ENCODE data around the gene CNTN5.

CNTN5 gene

GRCh38 chr11:99592266-99592665, 571.5 kb downstream of the CNTN5 start:
- DNase-seq (ENCODE audit: low read depth in 4 of 4, low spot score in 1 of 4): no peak

GRCh38 chr11:99593197-99593596, 572.4 kb downstream of the CNTN5 start:
- DNase-seq (ENCODE audit: low read depth in 4 of 4, low spot score in 1 of 4): no peak

- no peak for DNase-seq (ENCODE audit: low read depth in 4 of 4, low spot score in 1 of 4)
Measured at GRCh38 chr11:99601179-99601578, 580.4 kb downstream of the CNTN5 start.

GRCh38 chr11:99614352-99614751, 593.6 kb downstream of the CNTN5 start:
- DNase-seq (ENCODE audit: low read depth in 4 of 4, low spot score in 1 of 4): no peak

GRCh38 chr11:99630629-99631028, 609.9 kb downstream of the CNTN5 start:
- no peak for DNase-seq (ENCODE audit: low read depth in 4 of 4, low spot score in 1 of 4)

- no peak for DNase-seq (ENCODE audit: low read depth in 4 of 4, low spot score in 1 of 4)
Measured at GRCh38 chr11:99631618-99632017, 610.9 kb downstream of the CNTN5 start.

GRCh38 chr11:99632969-99633368, 612.2 kb downstream of the CNTN5 start:
- no peak for DNase-seq (ENCODE audit: low read depth in 4 of 4, low spot score in 1 of 4)

- DNase-seq (ENCODE audit: low read depth in 4 of 4, low spot score in 1 of 4): no peak
Measured at GRCh38 chr11:99634581-99634980, 613.8 kb downstream of the CNTN5 start.

GRCh38 chr11:99638073-99638553, 617.4 kb downstream of the CNTN5 start:
- no peak for DNase-seq (ENCODE audit: low read depth in 4 of 4, low spot score in 1 of 4)

GRCh38 chr11:99640671-99641070, 619.9 kb downstream of the CNTN5 start:
- DNase-seq (ENCODE audit: low read depth in 4 of 4, low spot score in 1 of 4): no peak

- no peak for DNase-seq (ENCODE audit: low read depth in 4 of 4, low spot score in 1 of 4)
Measured at GRCh38 chr11:99645934-99646333, 625.2 kb downstream of the CNTN5 start.

- DNase-seq (ENCODE audit: low read depth in 4 of 4, low spot score in 1 of 4): no peak
Measured at GRCh38 chr11:99670067-99670676, 649.4 kb downstream of the CNTN5 start.

GRCh38 chr11:99671808-99672409, 651.2 kb downstream of the CNTN5 start:
- no peak for DNase-seq (ENCODE audit: low read depth in 4 of 4, low spot score in 1 of 4)

- no peak for DNase-seq (ENCODE audit: low read depth in 4 of 4, low spot score in 1 of 4)
Measured at GRCh38 chr11:99676292-99676691, 655.5 kb downstream of the CNTN5 start.

- no peak for DNase-seq (ENCODE audit: low read depth in 4 of 4, low spot score in 1 of 4)
Measured at GRCh38 chr11:99682171-99682570, 661.4 kb downstream of the CNTN5 start.

- no peak for DNase-seq (ENCODE audit: low read depth in 4 of 4, low spot score in 1 of 4)
Measured at GRCh38 chr11:99682646-99683045, 661.9 kb downstream of the CNTN5 start.

GRCh38 chr11:99683933-99684332, 663.2 kb downstream of the CNTN5 start:
- DNase-seq (ENCODE audit: low read depth in 4 of 4, low spot score in 1 of 4): no peak

GRCh38 chr11:99686838-99687237, 666.1 kb downstream of the CNTN5 start:
- DNase-seq (ENCODE audit: low read depth in 4 of 4, low spot score in 1 of 4): no peak

- DNase-seq (ENCODE audit: low read depth in 4 of 4, low spot score in 1 of 4): no peak
Measured at GRCh38 chr11:99687320-99687719, 666.6 kb downstream of the CNTN5 start.

- no peak for DNase-seq (ENCODE audit: low read depth in 4 of 4, low spot score in 1 of 4)
Measured at GRCh38 chr11:99693941-99694492, 673.3 kb downstream of the CNTN5 start.

- no peak for DNase-seq (ENCODE audit: low read depth in 4 of 4, low spot score in 1 of 4)
Measured at GRCh38 chr11:99695106-99695505, 674.4 kb downstream of the CNTN5 start.

- DNase-seq (ENCODE audit: low read depth in 4 of 4, low spot score in 1 of 4): no peak
Measured at GRCh38 chr11:99706848-99707247, 686.1 kb downstream of the CNTN5 start.

Measured in stimulated activated CD4-positive, alpha-beta T cell treated with anti-CD3 and anti-CD28 coated beads, Interleukin-1b, Interleukin-23, amount 100 ng/mL, for 24 hours (primary cell).